Vagina (tissue), 2 donors: ENCODE data around the gene FAM234B. TPM values are rescaled to one million over a fixed set of nuclear protein-coding genes. Genes with fewer than 3 reads are reported as not detected.

Source experiments
- DNase-seq, 2 donors: peaks; one replicate each; pipeline ENCODE4 v3.0.0-alpha.2; 2017; ENCODE audit errors: extremely low spot score in 2 of 2
- H3K27ac ChIP-seq: fragments of 200-600 bp; sonication (generic); one replicate; pipeline ENCODE4 v1.5.1; 2019
- H3K27me3 ChIP-seq: fragments of 200-600 bp; sonication (generic); one replicate; pipeline ENCODE4 v1.5.1; 2019
- H3K36me3 ChIP-seq, 2 donors: fragments of 200-600 bp; sonication (generic); one replicate each; pipeline ENCODE4 v1.5.1; 2017 to 2019
- H3K4me1 ChIP-seq: fragments of 200-600 bp; sonication (generic); one replicate; pipeline ENCODE4 v1.5.1; 2019
- H3K4me3 ChIP-seq, 2 donors: fragments of 200-600 bp; sonication (generic); 1 replicate in 1 of 2; 2 replicates in 1 of 2; pipeline ENCODE4 v1.5.1; 2016 to 2019
- H3K9me3 ChIP-seq: fragments of 200-600 bp; sonication (generic); one replicate; pipeline ENCODE4 v1.5.1; 2019
- POLR2A ChIP-seq, 2 donors: fragments of 450-650 bp; IDR thresholded peaks; one replicate each; pipeline ENCODE4 v1.6.1; 2017; ENCODE audit warnings: antibody characterized with exemption in 2 of 2, mild to moderate bottlenecking in 2 of 2, moderate library complexity in 2 of 2
- POLR2AphosphoS5 ChIP-seq, 2 donors: sonication (generic); formaldehyde crosslinking; IDR thresholded peaks; one replicate each; pipeline ENCODE4 v1.9.0; 2017; ENCODE audit warnings: antibody characterized with exemption in 2 of 2, mild to moderate bottlenecking in 2 of 2, low read depth in 1 of 2; ENCODE audit not compliant: insufficient read depth in 1 of 2
- intact Hi-C: fragments of 100-400 bp; cut with DNase I; formaldehyde crosslinking; loops from one replicate; pipeline ENCODE4 v1.15.1; 2023
- total RNA-seq: library from RNA; depleted of rRNA; stranded (reverse); fragments of >200 nt; gene quantifications from one replicate; pipeline ENCODE4 v1.2.3, GENCODE V29; 2016
- TF ChIP-seq, protein P1 (sequence below), 3 experiments: fragments of 450-650 bp in 2 of 3; fragments of 200-600 bp in 1 of 3; sonication (generic) in 1 of 3; IDR thresholded peaks; one replicate each; pipeline ENCODE4 v1.5.1; 2017 to 2019; ENCODE audit warnings: antibody characterized with exemption in 3 of 3, mild to moderate bottlenecking in 2 of 3, moderate library complexity in 2 of 3

The FAM234B gene
- total RNA-seq, 1 donor from 2014 or later: 11.0 TPM

DNA sequence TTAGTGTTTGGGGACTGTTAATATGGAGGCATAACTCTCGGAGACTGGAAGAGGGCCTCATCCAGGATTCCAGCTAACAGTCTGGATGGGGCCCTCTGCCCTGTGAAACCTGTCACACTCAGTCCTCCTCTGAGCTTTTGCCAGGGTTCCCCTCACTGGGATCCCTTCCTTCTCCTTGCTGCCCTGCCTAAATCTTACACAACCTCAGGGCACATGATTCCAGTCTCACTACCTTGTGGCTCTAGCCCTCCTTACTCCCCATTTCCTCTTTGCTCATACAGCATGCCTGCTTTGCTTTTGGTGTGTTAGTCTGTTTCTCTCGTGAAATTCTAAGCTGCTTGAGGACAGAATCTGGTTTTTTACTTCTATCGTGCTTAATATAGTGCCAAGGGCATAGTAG is 60.2 kb downstream of the FAM234B start:
- intact Hi-C loops: no loop called here
- TF ChIP-seq POLR2AphosphoS5 (IDR thresholded peaks at IDR 0.05; ENCODE audit: insufficient read depth in 1 of 2, low read depth in 1 of 2) (no peak), POLR2A (IDR thresholded peaks at IDR 0.05) (no peak)
- TF ChIP-seq, protein P1, sequence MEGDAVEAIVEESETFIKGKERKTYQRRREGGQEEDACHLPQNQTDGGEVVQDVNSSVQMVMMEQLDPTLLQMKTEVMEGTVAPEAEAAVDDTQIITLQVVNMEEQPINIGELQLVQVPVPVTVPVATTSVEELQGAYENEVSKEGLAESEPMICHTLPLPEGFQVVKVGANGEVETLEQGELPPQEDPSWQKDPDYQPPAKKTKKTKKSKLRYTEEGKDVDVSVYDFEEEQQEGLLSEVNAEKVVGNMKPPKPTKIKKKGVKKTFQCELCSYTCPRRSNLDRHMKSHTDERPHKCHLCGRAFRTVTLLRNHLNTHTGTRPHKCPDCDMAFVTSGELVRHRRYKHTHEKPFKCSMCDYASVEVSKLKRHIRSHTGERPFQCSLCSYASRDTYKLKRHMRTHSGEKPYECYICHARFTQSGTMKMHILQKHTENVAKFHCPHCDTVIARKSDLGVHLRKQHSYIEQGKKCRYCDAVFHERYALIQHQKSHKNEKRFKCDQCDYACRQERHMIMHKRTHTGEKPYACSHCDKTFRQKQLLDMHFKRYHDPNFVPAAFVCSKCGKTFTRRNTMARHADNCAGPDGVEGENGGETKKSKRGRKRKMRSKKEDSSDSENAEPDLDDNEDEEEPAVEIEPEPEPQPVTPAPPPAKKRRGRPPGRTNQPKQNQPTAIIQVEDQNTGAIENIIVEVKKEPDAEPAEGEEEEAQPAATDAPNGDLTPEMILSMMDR (IDR thresholded peaks at IDR 0.05): no peak
- H3K27ac ChIP-seq: no peak overlapping the region
- no peaks in the 10 kb centered on the region for H3K27me3 ChIP-seq
- H3K36me3 ChIP-seq: no peaks in the 10 kb centered on the region
- H3K4me3 ChIP-seq: no peak overlapping the region
- no peaks in the 10 kb centered on the region for H3K9me3 ChIP-seq
- no peak for DNase-seq
- peaks cover 50% of the 10 kb centered on the region for H3K4me1 ChIP-seq

DNA sequence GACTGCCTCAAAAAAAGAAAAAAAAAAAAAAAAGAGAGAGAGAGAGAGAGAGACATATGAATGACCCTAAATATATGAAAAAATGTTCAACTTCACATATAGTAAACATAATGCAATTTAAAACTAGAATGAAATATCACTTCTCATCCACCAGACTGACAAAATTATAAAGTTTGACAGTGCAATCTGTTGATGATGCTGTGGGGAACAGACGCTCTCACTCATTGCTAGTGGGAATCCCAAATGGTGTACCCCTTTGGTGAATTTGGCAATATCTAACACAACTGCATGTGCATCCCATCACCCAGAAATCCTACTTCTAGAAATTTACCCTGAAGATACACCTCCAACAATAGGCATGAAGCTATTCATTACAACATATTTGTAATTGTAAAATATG is 61.6 kb downstream of the FAM234B start:
- Histone ChIP-seq H3K27me3 (no peaks in the 10 kb centered on the region), H3K4me1 (peaks cover 37% of the 10 kb centered on the region), H3K36me3 (no peaks in the 10 kb centered on the region), H3K4me3 (no peak overlapping the region), H3K9me3 (no peaks in the 10 kb centered on the region), H3K27ac (no peak overlapping the region)
- no peak for TF ChIP-seq POLR2AphosphoS5 (IDR thresholded peaks at IDR 0.05; ENCODE audit: insufficient read depth in 1 of 2, low read depth in 1 of 2)
- TF ChIP-seq, protein P1 (IDR thresholded peaks at IDR 0.05): no peak
- no peak for TF ChIP-seq POLR2A (IDR thresholded peaks at IDR 0.05)
- intact Hi-C loops: no loop called here
- DNase-seq: no peak

DNA sequence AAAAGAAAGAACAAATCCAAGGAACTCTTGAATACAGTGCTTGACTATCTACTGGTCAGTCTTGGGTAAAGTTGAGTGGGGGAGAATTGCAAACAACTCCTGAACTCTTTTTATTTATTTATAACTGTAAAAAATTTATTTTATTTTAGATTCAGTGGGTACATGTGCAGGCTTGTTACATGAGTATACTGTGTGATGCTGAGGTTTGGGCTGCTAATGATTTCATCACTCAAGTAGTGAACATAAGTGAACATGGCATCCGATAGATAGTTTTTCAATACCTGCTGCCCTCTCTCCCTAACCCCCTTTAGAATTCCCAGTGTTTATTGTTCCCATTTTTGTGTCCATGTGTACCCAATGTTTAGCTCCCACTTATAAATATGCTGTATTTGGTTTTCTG is 62.5 kb downstream of the FAM234B start:
- Histone ChIP-seq H3K27me3 (no peaks in the 10 kb centered on the region), H3K36me3 (no peaks in the 10 kb centered on the region), H3K4me3 (no peak overlapping the region), H3K9me3 (no peaks in the 10 kb centered on the region), H3K27ac (no peak overlapping the region), H3K4me1 (peaks cover 30% of the 10 kb centered on the region)
- no peak for DNase-seq
- intact Hi-C loops: no loop called here
- TF ChIP-seq POLR2AphosphoS5 (IDR thresholded peaks at IDR 0.05; ENCODE audit: insufficient read depth in 1 of 2, low read depth in 1 of 2): no peak
- TF ChIP-seq POLR2A (IDR thresholded peaks at IDR 0.05): no peak
- TF ChIP-seq, protein P1 (IDR thresholded peaks at IDR 0.05): no peak

DNA sequence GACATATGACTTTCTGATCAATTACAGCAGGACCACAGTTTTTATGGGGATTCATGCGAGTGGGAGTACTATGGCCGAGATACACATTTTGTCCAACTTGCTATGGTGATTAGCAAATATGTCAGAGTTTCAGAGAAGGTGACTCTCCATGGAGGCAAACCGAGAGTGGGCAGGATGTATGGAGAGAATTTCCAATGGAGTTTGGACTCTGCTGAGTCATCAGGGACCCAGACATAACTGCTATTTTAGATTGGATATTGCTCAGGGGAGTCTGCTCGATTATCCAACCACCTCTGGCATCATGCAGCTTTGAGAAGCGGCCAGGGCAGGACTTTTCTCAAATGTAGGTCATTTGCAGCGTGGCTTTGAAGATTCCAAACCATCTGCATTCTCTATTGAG is 68.8 kb downstream of the FAM234B start:
- no peaks in the 10 kb centered on the region for H3K27me3 ChIP-seq
- H3K4me3 ChIP-seq: no peak overlapping the region
- H3K4me1 ChIP-seq: no peaks in the 10 kb centered on the region
- TF ChIP-seq POLR2A (IDR thresholded peaks at IDR 0.05) (no peak), POLR2AphosphoS5 (IDR thresholded peaks at IDR 0.05; ENCODE audit: insufficient read depth in 1 of 2, low read depth in 1 of 2) (no peak)
- TF ChIP-seq, protein P1 (IDR thresholded peaks at IDR 0.05): no peak
- no peak for DNase-seq
- no peaks in the 10 kb centered on the region for H3K36me3 ChIP-seq
- H3K27ac ChIP-seq: no peak overlapping the region
- intact Hi-C loops: no loop called here
- no peaks in the 10 kb centered on the region for H3K9me3 ChIP-seq

DNA sequence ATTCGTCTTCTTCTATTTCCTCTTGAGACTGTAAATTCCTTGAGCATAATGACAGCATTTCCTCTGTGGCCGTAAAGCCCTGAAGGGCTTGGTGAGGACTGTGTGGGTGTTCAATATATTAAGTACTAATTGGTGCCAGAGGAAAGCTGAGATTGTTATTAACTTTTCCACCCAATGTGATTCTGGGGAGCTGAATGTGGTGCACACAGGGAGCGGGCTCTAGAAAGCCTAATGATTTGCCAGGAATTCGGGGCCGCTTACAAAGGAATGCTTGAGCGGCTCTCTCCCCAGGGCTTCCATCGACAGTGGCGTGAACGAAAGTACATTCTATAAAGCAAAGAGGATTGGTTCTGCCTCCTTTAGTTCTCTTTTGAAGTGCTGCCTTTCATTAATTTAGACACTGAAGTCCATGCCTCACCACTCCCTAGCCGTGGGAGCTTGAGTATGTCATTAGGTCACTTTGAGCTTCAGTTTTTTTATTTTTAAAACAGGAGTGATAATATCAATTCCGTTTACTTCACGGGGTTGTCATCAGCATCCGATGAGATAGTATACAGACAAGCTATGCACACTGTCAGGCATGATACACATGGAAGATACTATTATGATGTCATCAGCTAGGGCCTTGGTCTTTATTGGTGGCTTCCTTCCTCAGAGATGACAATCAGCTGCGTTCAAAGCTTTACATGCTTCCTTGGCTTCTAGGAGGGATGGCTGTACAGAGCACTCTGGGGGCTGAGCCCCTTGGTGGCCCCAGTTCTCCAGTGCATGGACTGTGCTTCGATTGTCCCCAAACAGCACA is 70.3 kb downstream of the FAM234B start:
- Histone ChIP-seq H3K27ac (no peak overlapping the region), H3K36me3 (no peaks in the 10 kb centered on the region), H3K4me3 (no peak overlapping the region), H3K9me3 (no peaks in the 10 kb centered on the region), H3K27me3 (no peaks in the 10 kb centered on the region), H3K4me1 (peaks cover 9% of the 10 kb centered on the region)
- DNase-seq: no peak
- no peak for TF ChIP-seq POLR2A (IDR thresholded peaks at IDR 0.05)
- no peak for TF ChIP-seq POLR2AphosphoS5 (IDR thresholded peaks at IDR 0.05; ENCODE audit: insufficient read depth in 1 of 2, low read depth in 1 of 2)
- TF ChIP-seq, protein P1 (IDR thresholded peaks at IDR 0.05): no peak
- intact Hi-C loops: no loop called here
